CD4-positive, alpha-beta T cell (primary cell): Measurements from ENCODE around the gene ABL1. TPM values are rescaled to one million over a fixed set of nuclear protein-coding genes. Genes with fewer than 3 reads are reported as not detected.

Source experiments
- ATAC-seq: fragments of 200-7000 bp; cut with Tn5 transposase; one replicate; pipeline ENCODE4 v1.10.0; 2022; ENCODE audit warnings: mild to moderate bottlenecking; ENCODE audit not compliant: poor library complexity
- CTCF ChIA-PET: fragments of 350-600 bp; sonication (Branson Sonifier 250); formaldehyde crosslinking; loops from one replicate; lab custom pipeline; 2021; ENCODE audit warnings: antibody characterized with exemption, inconsistent platforms; lab: Charles Lee
- POLR2A ChIA-PET: fragments of 350-600 bp; sonication (Branson Sonifier 250); formaldehyde crosslinking; loops from one replicate; lab custom pipeline; 2021; ENCODE audit warnings: antibody characterized with exemption, inconsistent platforms; lab: Charles Lee
- DNase-seq, 14 experiments: peaks; one replicate each; pipeline ENCODE4 v3.0.0-alpha.2; 2013 to 2020; ENCODE audit warnings: mixed read lengths in 2 of 14
- H3K27ac ChIP-seq, 2 donors: one replicate each; pipeline versions ENCODE4 v1.5.1 to v1.7.0; 2013; ENCODE audit warnings: low read length in 2 of 2, low read depth in 1 of 2, mild to moderate bottlenecking in 1 of 2
- H3K27me3 ChIP-seq, 2 experiments: 1 replicate in 1 of 2; 2 replicates in 1 of 2; pipeline versions ENCODE4 v1.6.1 to v1.7.0; 2013; ENCODE audit warnings: low read length in 2 of 2, control low read depth in 1 of 2, mild to moderate bottlenecking in 1 of 2, moderate library complexity in 1 of 2; ENCODE audit not compliant: insufficient read depth in 2 of 2, control insufficient read depth in 1 of 2
- H3K36me3 ChIP-seq: one replicate; pipeline ENCODE4 v1.6.1; 2013; ENCODE audit warnings: low read length, control low read depth; ENCODE audit not compliant: insufficient read depth
- H3K4me1 ChIP-seq: one replicate; pipeline ENCODE4 v1.6.1; 2013; ENCODE audit warnings: low read length, control low read depth; ENCODE audit not compliant: insufficient read depth
- H3K4me3 ChIP-seq: one replicate; pipeline ENCODE4 v1.5.1; 2013; ENCODE audit warnings: mild to moderate bottlenecking, low read length, moderate library complexity
- H3K9me3 ChIP-seq, 2 experiments: 1 replicate in 1 of 2; 2 replicates in 1 of 2; pipeline versions ENCODE4 v1.6.1 to v1.7.0; 2013; ENCODE audit warnings: low read length in 2 of 2, mild to moderate bottlenecking in 2 of 2, control low read depth in 1 of 2, moderate library complexity in 1 of 2; ENCODE audit not compliant: control insufficient read depth in 1 of 2, insufficient read depth in 1 of 2
- H3K27ac Mint-ChIP-seq: one replicate; pipeline ENCODE4 v1.8.0; 2020; ENCODE audit warnings: mixed read lengths
- H3K27me3 Mint-ChIP-seq: one replicate; pipeline ENCODE4 v1.8.0; 2021; ENCODE audit warnings: mixed read lengths
- H3K36me3 Mint-ChIP-seq: one replicate; pipeline ENCODE4 v1.8.0; 2021; ENCODE audit warnings: low read depth, mixed read lengths
- H3K4me1 Mint-ChIP-seq: one replicate; pipeline ENCODE4 v1.8.0; 2021; ENCODE audit warnings: low read depth, mixed read lengths
- H3K4me3 Mint-ChIP-seq: one replicate; pipeline ENCODE4 v1.8.0; 2020; ENCODE audit warnings: mild to moderate bottlenecking, mixed read lengths
- H3K9me3 Mint-ChIP-seq: one replicate; pipeline ENCODE4 v1.8.0; 2020; ENCODE audit warnings: mixed read lengths
- intact Hi-C, 2 experiments: fragments of 100-400 bp; cut with DNase I in 1 of 2; cut with micrococcal nuclease in 1 of 2; formaldehyde crosslinking; loops; one replicate each; pipeline versions ENCODE4 v1.15.1 to v1.9.0; 2023 to 2025; cut with DNase I, micrococcal nuclease
- total RNA-seq, 174 experiments: library from RNA in 2 of 174; stranded (reverse) in 2 of 174; gene quantifications; one replicate each; pipeline ENCODE4 v1.2.3 and lab custom pipeline; 2021 to 2026
- TF ChIP-seq, protein P1 (sequence below): fragments of 200-600 bp; IDR thresholded peaks from one replicate; pipeline ENCODE4 v1.8.0; 2022; ENCODE audit warnings: antibody characterized with exemption, mild to moderate bottlenecking

The ABL1 gene
- total RNA-seq, 2 experiments from 2014 or later = 29.8 to 33.7 TPM

DNA sequence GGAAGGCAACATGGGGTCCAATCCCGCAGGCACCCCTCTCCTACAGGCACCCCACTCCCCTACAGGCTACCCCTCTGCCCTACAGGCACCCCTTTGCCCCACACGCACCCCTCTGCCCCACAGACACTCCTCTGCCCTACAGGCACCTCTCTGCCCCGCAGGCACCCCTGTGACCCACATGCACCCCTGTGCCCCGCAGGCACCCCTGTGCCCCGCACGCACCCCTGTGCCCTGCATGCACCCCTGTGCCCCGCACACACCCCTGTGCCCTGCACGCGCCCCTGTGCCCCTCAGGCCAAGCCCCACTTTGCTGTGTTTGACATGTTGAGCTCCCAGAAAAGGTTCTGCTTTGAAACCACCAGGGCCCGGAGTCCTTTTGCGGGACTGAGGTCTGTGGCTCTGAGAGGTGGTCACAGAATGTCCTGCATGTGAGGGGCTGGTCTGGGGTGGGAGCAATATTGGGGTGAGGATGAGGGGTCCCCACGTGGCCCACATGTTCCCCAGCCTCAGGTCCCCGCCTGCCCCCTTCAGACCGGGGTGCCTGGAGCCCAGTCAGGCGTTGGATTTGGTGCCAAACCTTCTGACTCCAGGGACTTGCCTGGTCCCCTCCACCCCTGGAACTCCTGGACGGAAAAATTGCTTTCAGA, 62.2 kb downstream of the ABL1 start:
- H3K27ac ChIP-seq = no peak overlapping the region
- Mint-ChIP-seq H3K4me3 (no peak overlapping the region), H3K9me3 (no peaks in the 10 kb centered on the region), H3K4me1 (no peaks in the 10 kb centered on the region), H3K27ac (no peak overlapping the region), H3K36me3 (no peaks in the 10 kb centered on the region), H3K27me3 (no peaks in the 10 kb centered on the region)
- ChIA-PET CTCF (no interaction called here), POLR2A (no interaction called here)
- H3K4me3 ChIP-seq = no peak overlapping the region
- peaks cover 0 to 5% of the 10 kb centered on the region in 2 experiments for H3K27me3 ChIP-seq
- no peaks in the 10 kb centered on the region for H3K4me1 ChIP-seq
- intact Hi-C loops = no loop called here
- DNase-seq (no peak), ATAC-seq (no peak)
- H3K9me3 ChIP-seq = no peaks in the 10 kb centered on the region
- H3K36me3 ChIP-seq = no peaks in the 10 kb centered on the region
- TF ChIP-seq, protein P1, sequence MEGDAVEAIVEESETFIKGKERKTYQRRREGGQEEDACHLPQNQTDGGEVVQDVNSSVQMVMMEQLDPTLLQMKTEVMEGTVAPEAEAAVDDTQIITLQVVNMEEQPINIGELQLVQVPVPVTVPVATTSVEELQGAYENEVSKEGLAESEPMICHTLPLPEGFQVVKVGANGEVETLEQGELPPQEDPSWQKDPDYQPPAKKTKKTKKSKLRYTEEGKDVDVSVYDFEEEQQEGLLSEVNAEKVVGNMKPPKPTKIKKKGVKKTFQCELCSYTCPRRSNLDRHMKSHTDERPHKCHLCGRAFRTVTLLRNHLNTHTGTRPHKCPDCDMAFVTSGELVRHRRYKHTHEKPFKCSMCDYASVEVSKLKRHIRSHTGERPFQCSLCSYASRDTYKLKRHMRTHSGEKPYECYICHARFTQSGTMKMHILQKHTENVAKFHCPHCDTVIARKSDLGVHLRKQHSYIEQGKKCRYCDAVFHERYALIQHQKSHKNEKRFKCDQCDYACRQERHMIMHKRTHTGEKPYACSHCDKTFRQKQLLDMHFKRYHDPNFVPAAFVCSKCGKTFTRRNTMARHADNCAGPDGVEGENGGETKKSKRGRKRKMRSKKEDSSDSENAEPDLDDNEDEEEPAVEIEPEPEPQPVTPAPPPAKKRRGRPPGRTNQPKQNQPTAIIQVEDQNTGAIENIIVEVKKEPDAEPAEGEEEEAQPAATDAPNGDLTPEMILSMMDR = no peak

DNA sequence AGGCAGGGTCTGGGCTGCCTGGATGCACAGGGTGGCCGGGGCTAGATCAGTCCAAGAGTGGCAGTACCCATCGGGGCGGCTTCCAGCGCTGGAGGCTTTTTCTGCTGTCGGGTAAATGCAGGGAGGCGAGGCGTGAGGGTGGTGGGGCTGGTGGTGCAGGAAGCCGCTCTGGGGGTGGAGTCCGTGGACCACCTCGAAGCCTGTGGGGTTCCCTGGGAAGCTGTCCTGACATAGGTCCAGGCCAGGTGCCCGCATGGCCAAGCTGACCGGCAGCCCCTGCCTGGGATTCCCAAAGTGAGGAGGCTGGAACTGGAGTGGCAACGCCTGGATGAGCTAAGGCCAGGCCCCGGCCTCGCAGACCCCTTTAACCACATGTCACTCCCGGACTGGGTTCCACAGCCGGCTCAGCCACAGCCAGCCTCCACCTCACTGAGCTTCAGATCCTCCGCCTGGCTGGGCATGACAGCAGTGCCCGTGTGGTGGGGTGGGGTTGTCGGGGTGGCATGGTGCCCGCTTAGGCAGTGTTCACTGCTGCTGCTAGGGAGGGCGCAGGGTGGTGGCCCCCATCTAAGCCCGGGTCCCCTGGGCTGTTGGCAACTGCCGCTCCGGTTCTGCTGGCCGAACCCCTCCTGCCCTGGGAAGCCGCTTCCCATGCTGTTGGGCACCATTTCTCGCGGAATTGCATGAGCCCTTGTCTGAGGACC, 62.9 kb downstream of the ABL1 start:
- Mint-ChIP-seq H3K9me3 (no peaks in the 10 kb centered on the region), H3K36me3 (no peaks in the 10 kb centered on the region), H3K4me1 (no peaks in the 10 kb centered on the region), H3K27ac (no peak overlapping the region), H3K4me3 (no peak overlapping the region), H3K27me3 (no peaks in the 10 kb centered on the region)
- Histone ChIP-seq H3K4me1 (no peaks in the 10 kb centered on the region), H3K27me3 (peaks cover 0 to 7% of the 10 kb centered on the region in 2 experiments), H3K27ac (no peak overlapping the region), H3K9me3 (no peaks in the 10 kb centered on the region), H3K36me3 (no peaks in the 10 kb centered on the region), H3K4me3 (no peak overlapping the region)
- CTCF ChIA-PET = no interaction called here
- DNase-seq = no peak
- intact Hi-C loops = no loop called here
- POLR2A ChIA-PET = no interaction called here
- no peak for ATAC-seq
- TF ChIP-seq, protein P1 = no peak

DNA sequence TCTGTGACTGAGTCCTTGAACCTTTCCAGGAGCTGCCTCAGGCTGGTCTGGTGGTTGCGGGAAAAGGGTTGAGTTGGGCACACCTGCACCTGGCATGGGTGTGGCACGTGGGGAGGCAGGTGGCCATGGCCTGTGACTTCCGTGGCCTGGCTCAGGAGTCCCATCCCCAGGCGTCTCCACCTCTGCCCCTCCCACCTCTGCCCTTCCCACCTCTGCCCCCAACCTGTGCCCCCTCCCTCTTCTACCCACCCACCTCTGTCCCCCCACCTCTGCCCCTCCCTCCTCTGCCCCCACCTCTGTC, 63.4 kb downstream of the ABL1 start:
- H3K27ac ChIP-seq = no peak overlapping the region
- ATAC-seq = no peak
- H3K27me3 ChIP-seq = peaks cover 0 to 7% of the 10 kb centered on the region in 2 experiments
- Mint-ChIP-seq H3K27ac (no peak overlapping the region), H3K27me3 (no peaks in the 10 kb centered on the region), H3K4me1 (no peaks in the 10 kb centered on the region), H3K36me3 (no peaks in the 10 kb centered on the region), H3K4me3 (no peak overlapping the region), H3K9me3 (no peaks in the 10 kb centered on the region)
- H3K36me3 ChIP-seq = no peaks in the 10 kb centered on the region
- DNase-seq = no peak
- intact Hi-C loops = no loop called here
- no peaks in the 10 kb centered on the region for H3K4me1 ChIP-seq
- ChIA-PET POLR2A (no interaction called here), CTCF (no interaction called here)
- no peak overlapping the region for H3K4me3 ChIP-seq
- TF ChIP-seq, protein P1 = no peak
- no peaks in the 10 kb centered on the region for H3K9me3 ChIP-seq
